Panc1 (cell line): ENCODE data around the gene RAB43.

Experiments
- CTCF ChIP-seq: fragments of 450-650 bp; IDR thresholded peaks from 2 replicates; pipeline ENCODE4 v1.5.1; 2017; ENCODE audit warnings: mild to moderate bottlenecking
- POLR2AphosphoS5 ChIP-seq: IDR thresholded peaks from 2 replicates; pipeline ENCODE4 v1.6.1; 2012; ENCODE audit warnings: mild to moderate bottlenecking, low read depth, low read length, moderate library complexity

GRCh38 chr3:129056451-129057173 is 65.0 kb downstream of the RAB43 start:
- TF ChIP-seq CTCF: no peak
- TF ChIP-seq POLR2AphosphoS5: no peak
